HepG2 (cell line): ENCODE results near the gene RAD52. TPM values are rescaled to one million over a fixed set of nuclear protein-coding genes. Genes with fewer than 3 reads are reported as not detected.
A peak's percentile ranks its signal among the peaks of the same experiment; 100 is the strongest.

Experiments used
- ATAC-seq: fragments of 200-7000 bp; cut with Tn5 transposase; 3 replicates; pipeline ENCODE4 v1.9.1; 2020; ENCODE audit warnings: mild to moderate bottlenecking, moderate library complexity
- BruUV-seq: library from RNA; stranded (reverse); fragments of 400-500 nt; replicated peaks from 2 replicates; lab custom pipeline; 2021; lab: Mats Ljungman, UMichigan
- CTCF ChIA-PET: fragments of 300-600 bp; formaldehyde crosslinking; extraction: SDS; loops from one replicate; lab custom pipeline; 2021; ENCODE audit warnings: low total read pairs, inconsistent platforms, low intra/inter-chr PET ratio; lab: Yijun Ruan, JAX
- POLR2A ChIA-PET: fragments of 350-600 bp; sonication (Branson Sonifier 250); formaldehyde crosslinking; loops from one replicate; lab custom pipeline; 2020; ENCODE audit warnings: antibody characterized with exemption, inconsistent platforms; lab: Yijun Ruan, JAX
- DNase-seq: peaks from one replicate; pipeline ENCODE4 v3.0.0-alpha.2; 2015; ENCODE audit warnings: low spot score
- FAIRE-seq: peaks from 3 replicates; lab custom pipeline; 2011; peaks lifted over from hg19 to GRCh38; lab: Jason Lieb, UNC
- H2AFZ ChIP-seq: one replicate; pipeline ENCODE4 v1.6.1; 2011; ENCODE audit warnings: low read length, inconsistent platforms
- H3K27ac ChIP-seq: fragments of 300-600 bp; 3 replicates; pipeline ENCODE4 v1.8.0; 2011; ENCODE audit warnings: mixed run types, mild to moderate bottlenecking, mixed read lengths, low read length, inconsistent platforms; ENCODE audit not compliant: insufficient read depth; ENCODE audit errors: extremely low read length
- H3K27me3 ChIP-seq, 2 experiments: fragments of 200-600 bp in 1 of 2; 2 replicates in 1 of 2; 3 replicates in 1 of 2; pipeline versions ENCODE4 v1.6.0 to v1.8.0; 2011; ENCODE audit warnings: low read length in 2 of 2, mild to moderate bottlenecking in 2 of 2, moderate library complexity in 2 of 2, inconsistent platforms in 1 of 2; ENCODE audit not compliant: insufficient read depth in 2 of 2, control insufficient read depth in 1 of 2
- H3K36me3 ChIP-seq, 2 experiments: fragments of 200-600 bp in 1 of 2; replicated peaks in 1 of 2; 2 replicates in 1 of 2; 3 replicates in 1 of 2; pipeline versions ENCODE4 v1.5.1 to v1.8.0; 2011; ENCODE audit warnings: low read length in 2 of 2, inconsistent platforms in 1 of 2; ENCODE audit not compliant: insufficient read depth in 2 of 2, control insufficient read depth in 1 of 2
- H3K4me1 ChIP-seq: 2 replicates; pipeline ENCODE4 v1.5.1; 2012; ENCODE audit warnings: low read length, inconsistent platforms; ENCODE audit not compliant: insufficient read depth
- H3K4me2 ChIP-seq: 2 replicates; pipeline ENCODE4 v1.6.0; 2011; ENCODE audit warnings: low read depth, low read length, inconsistent platforms
- H3K4me3 ChIP-seq, 3 experiments: fragments of 200-600 bp in 1 of 3; sonication (generic), shearing (Covaris generic) in 1 of 3; replicated peaks in 1 of 3; 2 replicates each; pipeline ENCODE4 v1.5.1; 2011 to 2016; ENCODE audit warnings: low read length in 3 of 3, inconsistent platforms in 2 of 3, low read depth in 2 of 3, mild to moderate bottlenecking in 2 of 3, control low read depth in 1 of 3, mixed read lengths in 1 of 3; ENCODE audit not compliant: insufficient read depth in 1 of 3
- H3K79me2 ChIP-seq: one replicate; pipeline ENCODE4 v1.6.1; 2011; ENCODE audit warnings: low read length, inconsistent platforms; ENCODE audit not compliant: insufficient read depth
- H3K9ac ChIP-seq: 2 replicates; pipeline ENCODE4 v1.6.0; 2011; ENCODE audit warnings: mild to moderate bottlenecking, low read depth, low read length, inconsistent platforms; ENCODE audit not compliant: insufficient read depth
- H3K9me3 ChIP-seq: 2 replicates; pipeline ENCODE4 v1.5.1; 2012; ENCODE audit warnings: mild to moderate bottlenecking, low read length
- H4K20me1 ChIP-seq: 2 replicates; pipeline ENCODE4 v1.6.0; 2011; ENCODE audit warnings: inconsistent platforms, mild to moderate bottlenecking, low read length, moderate library complexity; ENCODE audit not compliant: insufficient read depth
- CEBPG ChIP-seq: IDR thresholded peaks from 2 replicates; pipeline ENCODE4 v1.6.1; 2016
- DPF2 ChIP-seq: sonication (generic); formaldehyde crosslinking; IDR thresholded peaks from 2 replicates; pipeline ENCODE4 v1.4.0; 2020; ENCODE audit warnings: mild to moderate bottlenecking, low read depth, missing genetic modification reagents, borderline replicate concordance
- FOXO1 ChIP-seq: sonication (generic); formaldehyde crosslinking; IDR thresholded peaks from 2 replicates; pipeline ENCODE4 v1.4.0; 2020; ENCODE audit warnings: missing genetic modification reagents
- HHEX ChIP-seq: IDR thresholded peaks from 2 replicates; pipeline ENCODE4 v1.6.1; 2016; ENCODE audit warnings: control low read depth
- ISX ChIP-seq: sonication (generic); formaldehyde crosslinking; conservative IDR thresholded peaks from 2 replicates; pipeline ENCODE4 v1.5.0; 2020; ENCODE audit warnings: missing genetic modification reagents
- KDM3A ChIP-seq: IDR thresholded peaks from 2 replicates; pipeline ENCODE4 v1.6.1; 2018; ENCODE audit warnings: low read depth, missing compliant biosample characterization
- KLF13 ChIP-seq: sonication (generic); formaldehyde crosslinking; IDR thresholded peaks from 2 replicates; pipeline ENCODE4 v1.4.0; 2020; ENCODE audit warnings: mild to moderate bottlenecking, missing genetic modification reagents
- KLF6 ChIP-seq: IDR thresholded peaks from 2 replicates; pipeline ENCODE4 v1.8.0; 2016; ENCODE audit warnings: missing biosample characterization, missing genetic modification reagents
- MIXL1 ChIP-seq: IDR thresholded peaks from 2 replicates; pipeline ENCODE4 v1.6.1; 2016
- SALL1 ChIP-seq: sonication (generic); formaldehyde crosslinking; IDR thresholded peaks from 2 replicates; pipeline ENCODE4 v1.8.0; 2022; ENCODE audit warnings: mild to moderate bottlenecking, missing genetic modification reagents
- TEAD3 ChIP-seq: optimal IDR thresholded peaks from 2 replicates; pipeline ENCODE3; 2016; ENCODE audit warnings: borderline replicate concordance
- XRCC5 ChIP-seq: fragments of 200-400 bp; formaldehyde crosslinking; optimal IDR thresholded peaks from 2 replicates; pipeline ENCODE3; 2017; ENCODE audit warnings: mild to moderate bottlenecking, low read length
- ZMYM2 ChIP-seq: sonication (generic); formaldehyde crosslinking; IDR thresholded peaks from 2 replicates; pipeline ENCODE4 v1.8.0; 2022; ENCODE audit warnings: mild to moderate bottlenecking, missing genetic modification reagents
- ZNF251 ChIP-seq: sonication (generic); formaldehyde crosslinking; IDR thresholded peaks from 2 replicates; pipeline ENCODE4 v1.9.0; 2021; ENCODE audit warnings: mild to moderate bottlenecking, missing genetic modification reagents
- ZNF510 ChIP-seq: sonication (generic); formaldehyde crosslinking; IDR thresholded peaks from 2 replicates; pipeline ENCODE4 v1.4.0; 2020; ENCODE audit warnings: low read depth, mild to moderate bottlenecking, missing genetic modification reagents
- ZNF670 ChIP-seq: sonication (generic); formaldehyde crosslinking; IDR thresholded peaks from 2 replicates; pipeline ENCODE4 v1.8.0; 2022; ENCODE audit warnings: mild to moderate bottlenecking, missing genetic modification reagents, borderline replicate concordance
- ZNF878 ChIP-seq: sonication (generic); formaldehyde crosslinking; IDR thresholded peaks from 2 replicates; pipeline ENCODE4 v1.8.1; 2023; ENCODE audit warnings: mild to moderate bottlenecking, missing genetic modification reagents, moderate library complexity
- ZZZ3 ChIP-seq: sonication (generic); formaldehyde crosslinking; IDR thresholded peaks from 2 replicates; pipeline ENCODE4 v1.4.0; 2020; ENCODE audit warnings: missing genetic modification reagents, mild to moderate bottlenecking, borderline replicate concordance
- WGBS: methylation state at CpG from one replicate; pipeline ENCODE4 v1.1.6; 2017; ENCODE audit warnings: low lambda C conversion rate; 5-methylcytosine and 5-hydroxymethylcytosine counted together
- in situ Hi-C: cut with HindIII; loops from 2 replicates; pipeline ENCODE4 v1.10.0; 2017; ENCODE audit warnings: low pct_unique_long_range_greater_than_20kb; ENCODE audit not compliant: extremely low pct_ligation_motif_present
- intact Hi-C: fragments of 100-400 bp; cut with micrococcal nuclease; formaldehyde crosslinking; loops from one replicate; pipeline ENCODE4 v1.10.0; 2022; ENCODE audit not compliant: unreplicated experiment
- polyA plus RNA-seq, 8 experiments: library from polyadenylated mRNA; depleted of rRNA in 3 of 8; stranded (reverse) in 7 of 8; unstranded in 1 of 8; fragments of >200 nt; fragmentation: Illumina TruSeq in 4 of 8; extraction: Trizol in 4 of 8; gene quantifications; 2 replicates each; pipeline versions ENCODE4 v1.2.1 to v1.2.3, GENCODE V29; 2011 to 2016; ENCODE audit warnings: low read depth in 4 of 8, missing spikeins in 1 of 8, mixed read lengths in 1 of 8; ENCODE audit not compliant: insufficient read depth in 1 of 8
- total RNA-seq, 5 experiments: library from RNA; depleted of rRNA; stranded (reverse); fragments of >200 nt; fragmentation: Illumina TruSeq; extraction: Trizol; gene quantifications; 2 replicates each; pipeline ENCODE4 v1.2.3, GENCODE V29; 2016; ENCODE audit warnings: low read depth in 1 of 5
- TF ChIP-seq, protein P1 (sequence below): conservative IDR thresholded peaks from 2 replicates; pipeline ENCODE4 v1.6.1; 2018; ENCODE audit warnings: missing genetic modification reagents
- TF ChIP-seq, protein P2 (sequence below): sonication (generic); formaldehyde crosslinking; IDR thresholded peaks from 2 replicates; pipeline ENCODE4 v1.5.1; 2020; ENCODE audit warnings: missing genetic modification reagents, mild to moderate bottlenecking, borderline replicate concordance
- TF ChIP-seq, protein P3 (sequence below): sonication (generic); formaldehyde crosslinking; conservative IDR thresholded peaks from 2 replicates; pipeline ENCODE4 v1.8.0; 2022; ENCODE audit warnings: low read depth, missing genetic modification reagents
- TF ChIP-seq, protein P4 (sequence below): sonication (generic); formaldehyde crosslinking; IDR thresholded peaks from 2 replicates; pipeline ENCODE4 v1.5.0; 2020; ENCODE audit warnings: missing genetic modification reagents

RAD52 gene
- total and polyA plus RNA-seq, 2 of the 13 experiments (the other 11 are each of a cell fraction or from before 2014, with no cell fraction given): 14.3 to 19.9 TPM

DNA sequence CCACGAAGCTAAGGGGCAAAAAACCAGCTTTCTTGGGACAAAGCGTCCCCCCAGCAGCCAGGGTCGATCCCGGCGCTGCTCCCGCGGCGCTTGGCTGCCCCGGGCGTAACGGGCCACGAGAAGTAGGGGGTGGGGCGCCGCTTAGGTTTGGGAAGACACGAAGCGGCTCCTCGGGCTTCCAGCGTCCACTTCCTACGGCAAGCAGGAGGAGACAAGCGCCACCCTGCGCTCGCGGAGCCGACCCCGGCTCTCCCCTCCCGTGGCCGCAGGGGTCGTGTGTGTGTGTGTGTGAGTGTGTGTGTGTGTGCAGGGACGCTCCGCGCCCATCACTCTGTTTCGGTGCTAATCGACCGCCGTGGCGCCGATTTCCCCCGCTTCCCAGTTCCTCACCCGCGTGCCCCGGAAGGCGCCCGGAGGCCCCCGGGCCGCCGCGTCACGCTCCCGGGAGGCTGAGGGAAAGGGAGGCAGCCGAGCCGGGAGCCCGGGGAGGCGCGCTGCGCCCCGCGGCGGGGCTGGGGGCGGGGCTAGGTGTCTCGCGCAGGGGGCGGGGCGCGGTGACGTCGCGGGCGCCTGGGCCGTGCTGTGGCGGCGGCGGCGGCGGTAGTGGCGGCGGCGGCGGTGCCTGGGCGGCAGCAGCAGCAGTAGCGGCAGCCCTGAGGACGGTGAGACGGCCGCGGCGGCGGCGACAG is 41.3 kb upstream of the RAD52 start, which contains the start of gene ERC1:
Gene ERC1, plus strand, starts transcription at position 563 of the 689 bp plus-strand sequence. CDS start 36,681 bp downstream, outside the sequence.
- peaks cover 34% of the 10 kb centered on the region for H3K79me2 ChIP-seq
- no peaks in the 10 kb centered on the region for H3K36me3 ChIP-seq
- WGBS: 1% methylated on average over 19 of the region's 87 CpGs
- H3K4me2 ChIP-seq: peak within 1 kb of the TSS; percentile 94
- peak within 1 kb of the TSS; percentile 62 to 83 (median 81) for H3K4me3 ChIP-seq
- CTCF ChIA-PET: no interaction called here
- H3K27ac ChIP-seq: peak within 1 kb of the TSS; percentile 93
- no peaks in the 10 kb centered on the region for H4K20me1 ChIP-seq
- ATAC-seq: peak; percentile 85
- H3K9ac ChIP-seq: peak within 1 kb of the TSS; percentile 91
- DNase-seq: peak; percentile 72
- no TSS peak for BruUV-seq
- POLR2A ChIA-PET: interaction anchor here (2.4 kb wide), 1 partner anchor 41 kb away, joined by 20 read pairs; the partner anchor contains the start of gene RAD52
- intact Hi-C loops (loop anchor here (5.0 kb wide), 1 partner anchor 61 kb away; no protein-coding TSS in a partner anchor), in situ Hi-C loops (no loop called here)
- no peak for FAIRE-seq
- H2AFZ ChIP-seq: peak within 1 kb of the TSS; percentile 5
- H3K27me3 ChIP-seq: no peaks in the 10 kb centered on the region; a peak in 1 of 5 replicates
- no peaks in the 10 kb centered on the region for H3K9me3 ChIP-seq
- H3K4me1 ChIP-seq: peaks cover 40% of the 10 kb centered on the region
- peak; percentile 58 for TF ChIP-seq XRCC5
- TF ChIP-seq ZNF510 (CRISPR knock-in tag): no peak
- TF ChIP-seq, protein P1, sequence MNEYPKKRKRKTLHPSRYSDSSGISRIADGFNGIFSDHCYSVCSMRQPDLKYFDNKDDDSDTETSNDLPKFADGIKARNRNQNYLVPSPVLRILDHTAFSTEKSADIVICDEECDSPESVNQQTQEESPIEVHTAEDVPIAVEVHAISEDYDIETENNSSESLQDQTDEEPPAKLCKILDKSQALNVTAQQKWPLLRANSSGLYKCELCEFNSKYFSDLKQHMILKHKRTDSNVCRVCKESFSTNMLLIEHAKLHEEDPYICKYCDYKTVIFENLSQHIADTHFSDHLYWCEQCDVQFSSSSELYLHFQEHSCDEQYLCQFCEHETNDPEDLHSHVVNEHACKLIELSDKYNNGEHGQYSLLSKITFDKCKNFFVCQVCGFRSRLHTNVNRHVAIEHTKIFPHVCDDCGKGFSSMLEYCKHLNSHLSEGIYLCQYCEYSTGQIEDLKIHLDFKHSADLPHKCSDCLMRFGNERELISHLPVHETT: peak; percentile 89
- no peak for TF ChIP-seq CEBPG
- TF ChIP-seq, protein P2, sequence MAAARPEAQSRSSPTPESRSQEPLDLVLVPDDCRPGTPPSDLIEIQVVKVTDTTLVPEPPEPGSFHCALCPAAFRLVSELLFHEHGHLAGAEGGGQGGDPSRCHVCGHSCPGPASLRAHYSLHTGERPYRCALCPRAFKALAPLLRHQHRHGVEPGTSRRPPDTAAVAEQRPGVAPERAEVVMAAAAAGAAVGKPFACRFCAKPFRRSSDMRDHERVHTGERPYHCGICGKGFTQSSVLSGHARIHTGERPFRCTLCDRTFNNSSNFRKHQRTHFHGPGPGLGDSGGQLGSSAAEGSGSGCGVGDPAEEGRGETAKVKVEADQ: peak; percentile 82; the same call in 1 of the 2 replicates
- peak; percentile 48; the same call in 1 of the 2 replicates for TF ChIP-seq ZZZ3 (CRISPR knock-in tag)
- TF ChIP-seq, protein P3, sequence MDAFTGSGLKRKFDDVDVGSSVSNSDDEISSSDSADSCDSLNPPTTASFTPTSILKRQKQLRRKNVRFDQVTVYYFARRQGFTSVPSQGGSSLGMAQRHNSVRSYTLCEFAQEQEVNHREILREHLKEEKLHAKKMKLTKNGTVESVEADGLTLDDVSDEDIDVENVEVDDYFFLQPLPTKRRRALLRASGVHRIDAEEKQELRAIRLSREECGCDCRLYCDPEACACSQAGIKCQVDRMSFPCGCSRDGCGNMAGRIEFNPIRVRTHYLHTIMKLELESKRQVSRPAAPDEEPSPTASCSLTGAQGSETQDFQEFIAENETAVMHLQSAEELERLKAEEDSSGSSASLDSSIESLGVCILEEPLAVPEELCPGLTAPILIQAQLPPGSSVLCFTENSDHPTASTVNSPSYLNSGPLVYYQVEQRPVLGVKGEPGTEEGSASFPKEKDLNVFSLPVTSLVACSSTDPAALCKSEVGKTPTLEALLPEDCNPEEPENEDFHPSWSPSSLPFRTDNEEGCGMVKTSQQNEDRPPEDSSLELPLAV (CRISPR knock-in tag): no peak
- TF ChIP-seq KLF13 (CRISPR knock-in tag): no peak; the same call in 1 of the 2 replicates
- TF ChIP-seq ZMYM2: peak; percentile 64; the same call in 1 of the 2 replicates
- no peak for TF ChIP-seq FOXO1 (CRISPR knock-in tag)
- TF ChIP-seq DPF2 (CRISPR knock-in tag): no peak
- TF ChIP-seq ZNF878 (CRISPR knock-in tag): no peak; the same call in 1 of the 2 replicates
- peak; percentile 71; the same call in 1 of the 2 replicates for TF ChIP-seq KDM3A (CRISPR knock-in tag)
- peak; percentile 55; the same call in 1 of the 2 replicates for TF ChIP-seq KLF6 (CRISPR knock-in tag)
- no peak for TF ChIP-seq TEAD3
- no peak for TF ChIP-seq ISX (CRISPR knock-in tag)
- no peak for TF ChIP-seq ZNF251 (CRISPR knock-in tag)
- TF ChIP-seq, protein P4, sequence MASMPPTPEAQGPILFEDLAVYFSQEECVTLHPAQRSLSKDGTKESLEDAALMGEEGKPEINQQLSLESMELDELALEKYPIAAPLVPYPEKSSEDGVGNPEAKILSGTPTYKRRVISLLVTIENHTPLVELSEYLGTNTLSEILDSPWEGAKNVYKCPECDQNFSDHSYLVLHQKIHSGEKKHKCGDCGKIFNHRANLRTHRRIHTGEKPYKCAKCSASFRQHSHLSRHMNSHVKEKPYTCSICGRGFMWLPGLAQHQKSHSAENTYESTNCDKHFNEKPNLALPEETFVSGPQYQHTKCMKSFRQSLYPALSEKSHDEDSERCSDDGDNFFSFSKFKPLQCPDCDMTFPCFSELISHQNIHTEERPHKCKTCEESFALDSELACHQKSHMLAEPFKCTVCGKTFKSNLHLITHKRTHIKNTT (CRISPR knock-in tag): no peak
- TF ChIP-seq ZNF670: 0 out of 2 replicates have a peak, but pooled peaks have one; percentile 39
- TF ChIP-seq MIXL1 (CRISPR knock-in tag): no peak
- TF ChIP-seq HHEX (CRISPR knock-in tag): no peak
- peak; percentile 86 for TF ChIP-seq SALL1 (CRISPR knock-in tag)
